HG02938 (cell line): Measurements from ENCODE around the gene GID8.

Experiments
- ATAC-seq: cut with Tn5 transposase; IDR thresholded peaks from one replicate; pipeline ENCODE4 v1.9.1; 2021; ENCODE audit warnings: mild to moderate bottlenecking, moderate library complexity; ENCODE audit not compliant: unreplicated experiment

GID8 gene

DNA sequence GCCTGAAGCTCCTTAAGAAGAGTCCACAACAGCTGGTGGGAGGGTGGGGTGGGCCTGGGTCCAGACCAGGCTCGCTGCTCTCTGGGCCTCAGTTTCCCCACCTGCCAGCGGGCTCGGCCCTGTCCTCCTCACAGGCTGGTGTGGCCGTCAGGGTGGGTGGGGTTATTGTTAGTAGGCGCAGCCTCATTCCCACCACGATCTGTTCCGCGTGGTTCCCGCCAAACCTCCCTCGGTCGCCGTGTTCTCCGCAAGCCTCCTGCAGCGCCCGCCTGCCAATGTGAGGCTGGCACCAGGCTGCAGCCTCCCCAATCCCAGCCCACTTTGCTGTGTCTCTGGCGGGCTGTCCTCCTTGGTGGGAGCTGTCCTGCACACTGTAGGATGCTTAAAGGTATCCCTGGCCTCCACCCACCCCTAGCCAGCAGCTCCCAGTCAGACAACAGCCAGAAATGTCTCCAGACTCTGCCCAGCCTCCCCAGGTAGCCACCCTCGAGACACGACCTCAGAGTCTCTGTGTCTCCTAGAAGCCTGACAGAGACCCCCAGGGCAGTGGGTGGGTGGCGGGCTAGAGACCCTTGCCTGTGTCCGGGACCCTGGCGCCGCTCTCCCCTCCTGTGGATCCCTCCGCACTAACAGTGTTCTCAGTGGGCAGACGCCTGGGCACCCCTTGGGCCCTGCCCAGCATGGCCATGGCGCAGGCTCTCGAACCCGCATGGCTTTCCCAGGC, 29.8 kb downstream of the GID8 start:
- ATAC-seq: no peak

- ATAC-seq: no peak
These were observed 30.6 kb downstream of the GID8 start for GRCh38 chr20:62968378-62969178.

GRCh38 chr20:62969179-62969760, 31.3 kb downstream of the GID8 start:
- no peak for ATAC-seq

GRCh38 chr20:62969939-62970306, 32.0 kb downstream of the GID8 start:
- ATAC-seq: no peak

- no peak for ATAC-seq
These were observed 32.6 kb downstream of the GID8 start for GRCh38 chr20:62970307-62971210.

GRCh38 chr20:62971211-62971949, 33.4 kb downstream of the GID8 start:
- no peak for ATAC-seq

DNA sequence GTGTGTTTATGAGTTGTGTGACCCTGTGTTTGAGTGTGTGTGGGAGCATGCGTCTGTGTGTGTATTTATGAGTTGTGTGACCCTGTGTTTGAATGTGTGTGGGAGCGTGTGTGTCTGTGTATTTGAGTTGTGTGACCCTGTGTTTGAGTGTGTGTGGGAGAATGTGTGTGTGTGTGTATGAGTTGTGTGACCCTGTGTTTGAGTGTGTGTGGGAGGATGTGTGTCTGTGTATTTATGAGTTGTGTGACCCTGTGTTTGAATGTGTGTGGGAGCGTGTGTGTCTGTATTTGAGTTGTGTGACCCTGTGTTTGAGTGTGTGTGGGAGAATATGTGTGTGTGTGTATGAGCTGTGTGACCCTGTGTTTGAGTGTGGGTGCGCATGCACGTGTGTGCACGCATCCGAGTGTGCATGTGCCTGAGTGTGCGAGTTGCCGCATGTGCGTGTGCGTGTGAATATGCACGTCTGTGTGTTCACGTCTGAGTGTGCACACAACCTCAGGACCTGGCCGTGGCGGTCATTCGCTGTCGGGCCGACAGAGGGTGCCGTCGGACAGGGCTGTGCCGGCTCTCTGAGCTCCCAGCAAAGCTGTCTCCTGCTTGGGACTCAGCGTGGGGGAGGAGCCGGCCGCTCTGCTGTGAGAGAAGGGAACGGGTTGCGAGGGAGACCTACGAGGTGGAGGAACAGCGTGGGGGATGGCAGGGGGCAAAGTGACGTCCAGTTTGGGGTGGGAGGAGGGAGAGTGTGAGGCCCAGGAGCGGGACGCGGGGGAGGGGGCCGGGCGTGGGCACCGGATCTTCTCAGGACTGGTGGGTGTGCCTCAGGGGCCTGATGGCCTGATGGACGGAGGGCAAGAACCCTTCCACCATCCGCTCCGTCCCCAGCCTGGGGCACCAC, 34.2 kb downstream of the GID8 start:
- no peak for ATAC-seq

- ATAC-seq: no peak
These were observed 35.1 kb downstream of the GID8 start for GRCh38 chr20:62972845-62973745.

DNA sequence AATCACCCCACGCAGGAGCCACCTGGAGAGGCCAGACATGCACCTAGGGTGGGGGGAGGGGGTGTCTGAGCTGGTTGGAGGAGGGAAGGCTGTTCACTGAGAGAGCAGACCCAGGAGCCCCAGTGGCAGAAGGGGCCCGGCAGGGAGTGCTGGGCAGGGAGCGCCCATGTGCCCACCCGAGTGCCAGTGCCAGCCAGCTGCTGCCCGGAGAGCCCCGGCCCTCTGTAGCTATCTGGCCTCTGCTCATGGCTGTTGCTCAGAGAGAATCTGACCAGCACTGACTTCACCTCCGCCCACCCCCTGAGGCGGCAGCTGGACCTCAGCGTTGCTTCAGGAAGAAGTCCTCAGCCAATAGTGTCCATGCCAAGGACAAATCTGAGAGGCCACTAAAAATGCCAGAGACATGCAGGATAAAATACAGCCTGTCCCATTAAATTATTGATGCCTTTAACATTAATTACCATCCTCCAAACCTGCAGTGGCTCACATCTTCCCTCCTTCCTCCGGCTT, 37.4 kb downstream of the GID8 start:
- ATAC-seq: no peak

DNA sequence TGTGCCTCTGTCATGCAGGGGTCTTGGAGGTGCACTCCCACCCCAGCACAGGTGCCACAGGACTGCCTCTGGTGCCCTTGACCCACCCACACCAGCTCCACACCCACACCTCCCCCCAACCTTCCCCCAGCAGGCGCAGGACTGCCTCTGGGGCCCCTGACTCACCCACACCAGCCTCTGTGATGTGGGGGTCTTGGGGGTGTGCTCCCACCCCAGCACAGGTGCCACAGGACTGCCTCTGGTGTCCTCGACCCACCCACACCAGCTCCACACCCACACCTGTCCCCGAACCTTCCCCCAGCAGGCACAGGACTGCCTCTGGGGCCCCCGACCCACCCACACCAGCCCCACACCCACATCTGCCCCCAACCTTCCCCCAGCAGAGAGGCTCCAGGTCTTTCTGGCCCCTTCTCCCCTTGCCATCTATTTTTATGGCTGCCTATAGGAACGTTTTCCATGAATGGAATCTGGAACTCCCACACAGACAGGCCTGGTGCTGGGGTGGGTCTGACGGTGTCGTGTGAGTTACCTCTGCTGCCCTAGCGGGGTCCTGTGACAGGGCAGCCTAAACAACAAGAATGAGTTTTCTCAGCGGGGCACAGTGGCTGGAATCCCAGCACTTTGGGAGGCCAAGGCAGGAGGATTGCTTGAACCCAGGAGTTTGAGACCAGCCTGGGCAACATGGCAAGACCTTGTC, 38.0 kb downstream of the GID8 start:
- ATAC-seq: no peak

GRCh38 chr20:62976886-62977285, 38.9 kb downstream of the GID8 start:
- ATAC-seq: no peak

GRCh38 chr20:62977613-62978560, 39.9 kb downstream of the GID8 start:
- peak; percentile 65 for ATAC-seq

- no peak for ATAC-seq
These were observed 40.6 kb downstream of the GID8 start for GRCh38 chr20:62978561-62978943.

GRCh38 chr20:62979310-62979709, 41.4 kb downstream of the GID8 start:
- no peak for ATAC-seq

GRCh38 chr20:62979876-62980373, 42.0 kb downstream of the GID8 start:
- ATAC-seq: no peak

DNA sequence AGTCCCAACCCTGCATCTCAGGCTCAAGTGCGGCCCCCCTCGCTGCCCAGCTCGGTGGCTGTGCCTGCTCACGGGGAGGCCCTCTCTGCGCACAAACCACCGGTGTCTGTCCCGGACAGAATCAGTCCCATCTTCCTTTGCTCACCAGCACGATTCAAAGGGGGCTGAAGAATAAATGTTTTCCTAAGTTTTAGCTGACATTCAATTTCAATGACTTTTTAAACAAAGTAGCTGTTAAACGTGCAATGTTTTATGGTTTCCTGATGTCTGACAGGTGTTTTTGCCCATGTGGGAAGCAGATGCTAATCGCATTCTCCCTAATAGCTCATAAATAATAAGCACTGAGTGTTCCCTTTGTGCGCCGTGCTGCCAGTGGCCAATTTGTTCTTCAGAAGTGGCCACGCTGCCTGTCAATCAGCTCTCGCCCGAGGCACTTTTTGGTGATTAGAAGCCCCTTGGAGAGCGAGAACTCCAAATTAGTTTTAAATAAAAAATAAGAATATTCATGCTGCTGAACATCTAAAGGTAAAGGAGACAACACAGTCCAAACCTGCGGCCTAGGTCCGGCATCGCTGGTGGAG, 42.5 kb downstream of the GID8 start:
- ATAC-seq: no peak
